Measurements from ENCODE around the gene COPZ1. TPM values are rescaled to one million over a fixed set of nuclear protein-coding genes. Genes with fewer than 3 reads are reported as not detected.
A peak's percentile ranks its signal among the peaks of the same experiment; 100 is the strongest.

The COPZ1 gene
- total and polyA plus RNA-seq, 9 of the 15 experiments (the other 6 are each of a cell fraction or from before 2014, with no cell fraction given): 137 to 487 (median 233) TPM

- peak; percentile 56 for TF ChIP-seq PCBP1 (IDR thresholded peaks at IDR 0.05; ENCODE audit: low read depth, low read length, poor library complexity, severe bottlenecking)
- TF ChIP-seq NCOA1 (IDR thresholded peaks at IDR 0.05; ENCODE audit: low read depth): 0 out of 2 replicates have a peak, but pooled peaks have one; percentile 23
- peak in 1 of 2 experiments; percentile 56; a peak in 1 of 4 replicates for TF ChIP-seq TEAD1 (CRISPR knock-in tag; IDR thresholded peaks at IDR 0.05)
- TF ChIP-seq SP1 (CRISPR knock-in tag; IDR thresholded peaks at IDR 0.05): peak; percentile 66
- peak; percentile 32; the same call in 1 of the 2 replicates for TF ChIP-seq PHF8 (IDR thresholded peaks at IDR 0.05; ENCODE audit: borderline replicate concordance, low read length)
- TF ChIP-seq POLR2G (IDR thresholded peaks at IDR 0.05; ENCODE audit: low read depth, low read length): peak; percentile 63
- no peak for TF ChIP-seq BRCA1 (IDR thresholded peaks at IDR 0.05)
- peak; percentile 75; the same call in 1 of the 2 replicates for TF ChIP-seq BRCA1 (CRISPR knock-in tag; IDR thresholded peaks at IDR 0.05)
- no peak for TF ChIP-seq ZNF696 (CRISPR knock-in tag; conservative IDR thresholded peaks at IDR 0.05)
- TF ChIP-seq TEAD4 (IDR thresholded peaks at IDR 0.05; ENCODE audit: low read length): peak; percentile 71; the same call in 1 of the 2 replicates
- no peak for TF ChIP-seq TEAD4 (CRISPR knock-in tag; IDR thresholded peaks at IDR 0.05; ENCODE audit: borderline replicate concordance)
- no peak for TF ChIP-seq TRIM25 (IDR thresholded peaks at IDR 0.05; ENCODE audit: borderline replicate concordance)
- peak; percentile 50; the same call in 1 of the 2 replicates for TF ChIP-seq RBFOX2 (IDR thresholded peaks at IDR 0.05; ENCODE audit: low read depth, low read length)
- peak in 1 of 2 experiments; percentile 28; a peak in 1 of 4 replicates for TF ChIP-seq SIN3A (IDR thresholded peaks at IDR 0.05; ENCODE audit: borderline replicate concordance in 2 of 2, control insufficient read depth in 1 of 2, low read depth in 2 of 2, low read length in 2 of 2)
- TF ChIP-seq DLX4 (CRISPR knock-in tag; IDR thresholded peaks at IDR 0.05): no peak
- TF ChIP-seq TBL1XR1 (IDR thresholded peaks at IDR 0.05; ENCODE audit: low read length in 2 of 2): 0 out of 4 replicates have a peak, but pooled peaks of 1 of the 2 experiments have one; percentile 19
- peak; percentile 100 for TF ChIP-seq CTCFL (IDR thresholded peaks at IDR 0.05; ENCODE audit: borderline replicate concordance, insufficient read depth, low read depth, low read length, poor library complexity, severe bottlenecking)
- no peak; a peak in 1 of 4 replicates for TF ChIP-seq TRIM24 (IDR thresholded peaks at IDR 0.05)
- TF ChIP-seq ZNF449 (CRISPR knock-in tag; IDR thresholded peaks at IDR 0.05): no peak
- peak; percentile 46 for TF ChIP-seq CREM (IDR thresholded peaks at IDR 0.05; ENCODE audit: low read depth)
- peak; percentile 28; the same call in 1 of the 2 replicates for TF ChIP-seq ZFX (CRISPR knock-in tag; IDR thresholded peaks at IDR 0.05)
These were observed 66.0 kb downstream of the COPZ1 start (continued) for GRCh38 chr12:54390668-54391551.
